Natural killer cell (primary cell): Measurements from ENCODE around the gene ECM1. TPM values are rescaled to one million over a fixed set of nuclear protein-coding genes. Genes with fewer than 3 reads are reported as not detected.

Experiments used
- ATAC-seq, 3 donors: fragments of 150-1000 bp in 2 of 3; fragments of 200-7000 bp in 1 of 3; cut with Tn5 transposase; 1 replicate in 1 of 3; 2 replicates in 2 of 3; pipeline ENCODE4 v1.10.0; 2021; ENCODE audit warnings: mild to moderate bottlenecking in 2 of 3, moderate library complexity in 2 of 3
- DNase-seq, 2 donors: peaks; one replicate each; pipeline versions ENCODE4 v3.0.0 to v3.0.0-alpha.2; 2013 to 2021; ENCODE audit warnings: mixed read lengths in 1 of 2
- H3K27ac ChIP-seq: one replicate; pipeline ENCODE4 v1.5.1; 2013; ENCODE audit warnings: mild to moderate bottlenecking, low read length
- H3K27me3 ChIP-seq: one replicate; pipeline ENCODE4 v1.6.1; 2013; ENCODE audit warnings: low read length; ENCODE audit not compliant: control insufficient read depth, insufficient read depth
- H3K36me3 ChIP-seq: one replicate; pipeline ENCODE4 v1.6.1; 2013; ENCODE audit warnings: low read length; ENCODE audit not compliant: control insufficient read depth, insufficient read depth
- H3K4me1 ChIP-seq: one replicate; pipeline ENCODE4 v1.6.1; 2013; ENCODE audit warnings: low read length; ENCODE audit not compliant: control insufficient read depth, insufficient read depth
- H3K4me3 ChIP-seq: one replicate; pipeline ENCODE4 v1.5.1; 2013; ENCODE audit warnings: low read length
- H3K9me3 ChIP-seq: one replicate; pipeline ENCODE4 v1.6.1; 2013; ENCODE audit warnings: low read length; ENCODE audit not compliant: control insufficient read depth, insufficient read depth
- H3K27ac Mint-ChIP-seq, 2 donors: one replicate each; pipeline ENCODE4 v1.8.0; 2022; ENCODE audit warnings: mild to moderate bottlenecking in 2 of 2, mixed read lengths in 2 of 2, moderate library complexity in 1 of 2
- H3K27me3 Mint-ChIP-seq, 2 donors: one replicate each; pipeline ENCODE4 v1.8.0; 2022; ENCODE audit warnings: low read depth in 2 of 2, mixed read lengths in 2 of 2
- H3K36me3 Mint-ChIP-seq: one replicate; pipeline ENCODE4 v1.8.0; 2022; ENCODE audit warnings: mixed read lengths
- H3K4me1 Mint-ChIP-seq, 2 donors: one replicate each; pipeline ENCODE4 v1.8.0; 2022; ENCODE audit warnings: mixed read lengths in 2 of 2
- H3K4me3 Mint-ChIP-seq: one replicate; pipeline ENCODE4 v1.8.0; 2022; ENCODE audit warnings: mild to moderate bottlenecking, moderate library complexity, mixed read lengths
- H3K9me3 Mint-ChIP-seq, 2 donors: one replicate each; pipeline ENCODE4 v1.8.0; 2022; ENCODE audit warnings: mixed read lengths in 2 of 2
- WGBS: methylation state at CpG from one replicate; pipeline ENCODE4 v1.1.7; 2013; ENCODE audit warnings: missing lambda C conversion rate; ENCODE audit not compliant: insufficient coverage; 5-methylcytosine and 5-hydroxymethylcytosine counted together
- intact Hi-C: fragments of 100-400 bp; cut with micrococcal nuclease; formaldehyde crosslinking; loops from one replicate; pipeline ENCODE4 v1.14.2; 2022
- total RNA-seq, 4 donors: library from RNA; stranded (reverse); fragments of 120-200 nt in 1 of 4; gene quantifications; one replicate each; pipeline versions ENCODE4 v1.2.3 to v1.2.4, GENCODE V29; 2013 to 2022
- TF ChIP-seq, protein P1 (sequence below): fragments of 200-600 bp; IDR thresholded peaks from one replicate; pipeline ENCODE4 v1.8.0; 2022; ENCODE audit warnings: antibody characterized with exemption

ECM1 gene
- total RNA-seq, 3 donors from 2014 or later (not counting 1 experiment from before 2014, with no cell fraction given) = 0.42 to 0.43 TPM; not detected in 1

DNA sequence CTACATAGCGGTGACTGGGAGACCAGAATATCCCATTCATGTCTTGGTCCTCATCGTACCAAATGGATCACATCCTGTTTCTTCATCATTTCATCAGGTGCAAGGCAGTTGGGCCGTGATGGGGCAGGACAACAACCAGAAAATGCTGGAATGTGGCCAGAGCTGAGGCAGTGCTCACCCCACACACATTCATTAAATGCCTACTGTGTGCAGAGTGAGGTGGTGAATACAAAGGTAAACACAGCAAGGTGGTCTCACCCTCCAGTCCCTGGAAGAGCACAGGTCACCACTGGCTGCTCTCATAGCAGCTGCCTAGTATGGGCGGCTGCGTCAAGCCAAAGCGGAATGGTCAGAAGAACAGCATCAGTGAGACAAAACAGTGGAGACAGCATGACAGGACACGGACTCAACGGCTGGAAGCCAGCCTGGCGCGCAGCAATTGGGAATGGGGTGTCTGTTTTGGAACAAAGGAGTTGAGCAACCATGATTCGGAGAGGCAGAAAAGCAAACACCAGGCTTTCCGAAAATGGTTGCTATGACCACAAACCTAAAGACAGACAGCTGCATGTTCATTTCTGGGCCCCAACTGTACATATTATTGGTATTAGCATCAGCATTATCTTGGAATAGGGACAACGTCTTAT lies 35.7 kb downstream of the ECM1 start:
- peaks cover 4% of the 10 kb centered on the region for H3K4me1 ChIP-seq
- Mint-ChIP-seq H3K9me3 (no peaks in the 10 kb centered on the region), H3K27ac (no peak overlapping the region), H3K27me3 (peaks cover 0 to 11% of the 10 kb centered on the region in 2 donors), H3K4me1 (peaks cover 0 to 4% of the 10 kb centered on the region in 2 donors), H3K36me3 (no peaks in the 10 kb centered on the region), H3K4me3 (no peak overlapping the region)
- no peaks in the 10 kb centered on the region for H3K36me3 ChIP-seq
- H3K27ac ChIP-seq = no peak overlapping the region
- ATAC-seq = no peak
- WGBS = 92% methylated on average over 12 of the region's 13 CpGs
- H3K27me3 ChIP-seq = no peaks in the 10 kb centered on the region
- no peak for DNase-seq
- H3K9me3 ChIP-seq = no peaks in the 10 kb centered on the region
- TF ChIP-seq, protein P1, sequence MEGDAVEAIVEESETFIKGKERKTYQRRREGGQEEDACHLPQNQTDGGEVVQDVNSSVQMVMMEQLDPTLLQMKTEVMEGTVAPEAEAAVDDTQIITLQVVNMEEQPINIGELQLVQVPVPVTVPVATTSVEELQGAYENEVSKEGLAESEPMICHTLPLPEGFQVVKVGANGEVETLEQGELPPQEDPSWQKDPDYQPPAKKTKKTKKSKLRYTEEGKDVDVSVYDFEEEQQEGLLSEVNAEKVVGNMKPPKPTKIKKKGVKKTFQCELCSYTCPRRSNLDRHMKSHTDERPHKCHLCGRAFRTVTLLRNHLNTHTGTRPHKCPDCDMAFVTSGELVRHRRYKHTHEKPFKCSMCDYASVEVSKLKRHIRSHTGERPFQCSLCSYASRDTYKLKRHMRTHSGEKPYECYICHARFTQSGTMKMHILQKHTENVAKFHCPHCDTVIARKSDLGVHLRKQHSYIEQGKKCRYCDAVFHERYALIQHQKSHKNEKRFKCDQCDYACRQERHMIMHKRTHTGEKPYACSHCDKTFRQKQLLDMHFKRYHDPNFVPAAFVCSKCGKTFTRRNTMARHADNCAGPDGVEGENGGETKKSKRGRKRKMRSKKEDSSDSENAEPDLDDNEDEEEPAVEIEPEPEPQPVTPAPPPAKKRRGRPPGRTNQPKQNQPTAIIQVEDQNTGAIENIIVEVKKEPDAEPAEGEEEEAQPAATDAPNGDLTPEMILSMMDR = no peak
- intact Hi-C loops = no loop called here
- no peak overlapping the region for H3K4me3 ChIP-seq

DNA sequence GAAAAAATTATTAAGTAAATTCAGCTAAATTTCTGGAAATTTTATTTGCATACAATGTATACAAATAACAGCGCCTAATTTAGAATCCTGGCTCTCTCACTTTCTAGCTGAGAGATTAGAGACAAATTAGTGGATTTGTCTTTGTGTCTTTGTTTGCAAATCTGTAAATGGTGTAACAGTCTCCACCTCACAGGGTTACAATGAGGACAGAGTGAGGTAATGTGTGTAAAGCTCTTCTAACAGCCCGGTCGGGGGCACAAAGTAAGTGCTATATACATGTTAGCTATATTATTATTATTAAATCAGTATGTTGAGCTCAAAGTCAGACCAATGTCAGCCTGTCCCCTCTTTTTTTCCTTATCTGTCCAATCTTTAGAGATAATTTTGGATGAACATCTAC lies 36.3 kb downstream of the ECM1 start:
- H3K9me3 ChIP-seq = no peaks in the 10 kb centered on the region
- WGBS = no CpG with 5 or more reads among the region's 3 CpGs
- no peaks in the 10 kb centered on the region for H3K36me3 ChIP-seq
- no peak overlapping the region for H3K4me3 Mint-ChIP-seq
- peaks cover 5% of the 10 kb centered on the region for H3K4me1 ChIP-seq
- no peaks in the 10 kb centered on the region for H3K9me3 Mint-ChIP-seq
- H3K27ac ChIP-seq = no peak overlapping the region
- ATAC-seq (no peak), DNase-seq (no peak)
- H3K36me3 Mint-ChIP-seq = no peaks in the 10 kb centered on the region
- TF ChIP-seq, protein P1 = no peak
- H3K4me1 Mint-ChIP-seq = peaks cover 0 to 4% of the 10 kb centered on the region in 2 donors
- no peak overlapping the region for H3K4me3 ChIP-seq
- intact Hi-C loops = no loop called here
- H3K27ac Mint-ChIP-seq = no peak overlapping the region
- no peaks in the 10 kb centered on the region for H3K27me3 ChIP-seq
- peaks cover 0 to 11% of the 10 kb centered on the region in 2 donors for H3K27me3 Mint-ChIP-seq

DNA sequence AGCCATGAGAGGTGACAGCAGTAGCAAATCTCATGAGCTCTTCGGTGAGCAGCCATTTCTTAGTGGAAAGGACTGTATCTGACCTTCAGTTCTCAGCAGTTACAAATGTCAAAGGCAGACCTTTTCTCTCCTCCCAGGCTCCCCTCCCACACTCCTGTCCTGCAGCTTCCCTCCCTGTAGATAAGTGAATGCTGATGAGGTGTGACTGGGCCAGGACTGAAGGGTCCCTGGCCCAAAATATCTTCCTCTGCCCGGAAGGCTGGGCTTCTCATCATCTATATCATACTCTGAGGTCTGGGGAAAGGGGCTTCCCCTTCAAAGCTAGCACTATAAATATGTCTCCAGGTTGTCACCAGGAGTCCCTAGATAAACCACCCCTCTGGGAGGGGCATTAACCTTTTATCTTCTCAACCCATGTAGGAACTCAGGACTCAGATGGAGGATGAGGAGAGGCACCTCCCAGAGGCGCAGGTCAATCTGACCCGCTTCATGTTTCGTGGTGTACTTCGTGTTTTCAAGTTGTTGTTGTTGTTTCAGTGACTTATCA lies 37.6 kb downstream of the ECM1 start:
- H3K4me3 Mint-ChIP-seq = no peak overlapping the region
- TF ChIP-seq, protein P1 = no peak
- no peak overlapping the region for H3K27ac ChIP-seq
- peaks cover 4% of the 10 kb centered on the region for H3K27me3 ChIP-seq
- H3K9me3 ChIP-seq = no peaks in the 10 kb centered on the region
- H3K4me1 Mint-ChIP-seq = peaks cover 0 to 9% of the 10 kb centered on the region in 2 donors
- no peaks in the 10 kb centered on the region for H3K36me3 ChIP-seq
- H3K9me3 Mint-ChIP-seq = no peaks in the 10 kb centered on the region
- ATAC-seq (no peak), DNase-seq (no peak)
- no peak overlapping the region for H3K4me3 ChIP-seq
- H3K27ac Mint-ChIP-seq = no peak overlapping the region
- H3K36me3 Mint-ChIP-seq = no peaks in the 10 kb centered on the region
- peaks cover 0 to 15% of the 10 kb centered on the region in 2 donors for H3K27me3 Mint-ChIP-seq
- peaks cover 16% of the 10 kb centered on the region for H3K4me1 ChIP-seq
- intact Hi-C loops = no loop called here
- WGBS = 84% methylated on average over 2 of the region's 6 CpGs
